Measurements from ENCODE around the gene GCKR. TPM values are rescaled to one million over a fixed set of nuclear protein-coding genes. Genes with fewer than 3 reads are reported as not detected.

The GCKR gene
- total RNA-seq, 1 donor from 2014 or later = 7.5 TPM

DNA sequence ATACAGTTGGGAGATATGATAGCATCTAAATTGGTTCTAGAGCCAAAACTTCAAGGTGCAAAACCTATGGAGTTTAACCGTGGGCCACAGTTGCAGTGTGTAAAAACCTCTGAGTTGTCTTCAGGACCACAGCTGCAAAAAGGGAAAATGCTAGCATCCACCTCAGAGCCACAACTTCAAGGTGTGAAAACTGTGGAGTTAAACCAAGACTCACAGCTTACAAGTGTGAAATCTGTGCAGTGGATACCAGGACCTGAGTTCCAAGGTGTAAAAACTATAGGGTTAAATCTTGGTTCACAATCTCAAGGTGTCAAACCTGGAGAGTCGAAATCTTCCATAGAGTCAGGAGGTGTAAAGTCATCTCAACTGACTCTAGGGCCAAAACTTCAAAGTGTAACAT, 75.8 kb downstream of the GCKR start:
- no peak for DNase-seq (ENCODE audit: low read depth, low spot score)

DNA sequence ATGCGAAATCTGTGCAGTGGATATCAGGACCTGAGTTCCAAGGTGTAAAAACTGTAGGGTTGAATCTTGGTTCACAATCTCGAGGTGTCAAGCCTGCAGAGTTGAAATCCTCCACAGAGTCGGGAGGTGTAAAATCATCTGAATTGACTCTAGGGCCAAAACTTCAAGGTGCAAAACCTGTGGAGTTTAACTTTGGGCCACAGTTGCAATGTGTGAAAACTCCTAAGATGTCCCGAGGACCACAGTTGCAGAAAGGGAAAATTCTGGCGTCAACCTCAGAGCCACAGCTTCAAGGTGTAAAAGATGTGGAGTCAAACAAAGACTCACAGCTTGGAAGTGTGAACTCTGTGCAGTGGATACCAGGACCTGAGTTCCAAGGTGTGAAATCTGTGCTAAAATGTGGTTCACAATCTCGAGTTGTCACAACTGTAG, 76.4 kb downstream of the GCKR start:
- DNase-seq (ENCODE audit: low read depth, low spot score) = no peak

Other genes with a start within 250 kb of the GCKR start
- 0.11 TPM in 1 of 2 replicates, not detected in the other for gene SLC30A3, start 233.8 kb upstream of the GCKR start, total RNA-seq
- gene DNAJC5G, start 221.4 kb upstream of the GCKR start, total RNA-seq = not detected in 2 replicates
- not detected in 2 replicates for gene TRIM54, start 214.4 kb upstream of the GCKR start, total RNA-seq
- gene UCN, start 188.4 kb upstream of the GCKR start, total RNA-seq = 0.20 and 0.39 TPM in 2 replicates
- 38.8 and 43.0 TPM in 2 replicates for gene MPV17, start 173.7 kb upstream of the GCKR start, total RNA-seq
- gene GTF3C2, start 140.1 kb upstream of the GCKR start, total RNA-seq = 24.5 and 26.9 TPM in 2 replicates
- gene EIF2B4, start 126.5 kb upstream of the GCKR start, total RNA-seq = 36.6 and 44.7 TPM in 2 replicates
- 142 and 184 TPM in 2 replicates for gene SNX17, start 126.2 kb upstream of the GCKR start, total RNA-seq
- gene ZNF513, start 116.1 kb upstream of the GCKR start, total RNA-seq = 8.9 and 9.5 TPM in 2 replicates
- 174 and 225 TPM in 2 replicates for gene PPM1G, start 87.2 kb upstream of the GCKR start, total RNA-seq
- gene NRBP1, start 68.2 kb upstream of the GCKR start, total RNA-seq = 122 and 137 TPM in 2 replicates
- gene KRTCAP3, start 54.5 kb upstream of the GCKR start, total RNA-seq = not detected in 2 replicates
- 27.5 and 30.3 TPM in 2 replicates for gene IFT172, start 7.1 kb upstream of the GCKR start, total RNA-seq
- 35.0 and 47.0 TPM in 2 replicates for gene FNDC4, start 1.6 kb upstream of the GCKR start, total RNA-seq
- 26.6 and 36.9 TPM in 2 replicates for gene ZNF512, start 86.2 kb downstream of the GCKR start, total RNA-seq
- gene CCDC121, start 132.2 kb downstream of the GCKR start, total RNA-seq = 1.7 and 2.2 TPM in 2 replicates
- gene GPN1, start 132.2 kb downstream of the GCKR start, total RNA-seq = 54.9 and 68.2 TPM in 2 replicates
- 9.6 and 14.9 TPM in 2 replicates for gene SUPT7L, start 166.8 kb downstream of the GCKR start, total RNA-seq
- gene SLC4A1AP, start 167.1 kb downstream of the GCKR start, total RNA-seq = 30.3 and 49.5 TPM in 2 replicates

Measured in pulmonary artery endothelial cell (primary cell).